Subcutaneous adipose tissue (tissue), 4 donors: Measurements from ENCODE around the gene MYBPHL. TPM values are rescaled to one million over a fixed set of nuclear protein-coding genes. Genes with fewer than 3 reads are reported as not detected.

Source experiments
- CTCF ChIP-seq: fragments of 450-650 bp; IDR thresholded peaks from one replicate; pipeline ENCODE4 v1.5.1; 2016; ENCODE audit warnings: low read depth, mild to moderate bottlenecking, control low read depth, antibody characterized with exemption, moderate library complexity
- total RNA-seq, 4 donors: library from RNA; depleted of rRNA; stranded (reverse); fragments of >200 nt; gene quantifications; one replicate each; pipeline ENCODE4 v1.1.0, GENCODE V29; 2016

MYBPHL gene
- total RNA-seq, 4 donors from 2014 or later = not detected

GRCh38 chr1:109307274-109308021, 637 bp upstream of the MYBPHL start:
- TF ChIP-seq CTCF = no peak

- no peak for TF ChIP-seq CTCF
These were observed 2.4 kb downstream of the MYBPHL start for GRCh38 chr1:109304226-109304920.

GRCh38 chr1:109301874-109302273, 4.9 kb downstream of the MYBPHL start:
- TF ChIP-seq CTCF = no peak

- no peak for TF ChIP-seq CTCF
These were observed 6.1 kb downstream of the MYBPHL start for GRCh38 chr1:109300650-109301151.

- no peak for TF ChIP-seq CTCF
These were observed 7.1 kb downstream of the MYBPHL start for GRCh38 chr1:109299558-109300343.

DNA sequence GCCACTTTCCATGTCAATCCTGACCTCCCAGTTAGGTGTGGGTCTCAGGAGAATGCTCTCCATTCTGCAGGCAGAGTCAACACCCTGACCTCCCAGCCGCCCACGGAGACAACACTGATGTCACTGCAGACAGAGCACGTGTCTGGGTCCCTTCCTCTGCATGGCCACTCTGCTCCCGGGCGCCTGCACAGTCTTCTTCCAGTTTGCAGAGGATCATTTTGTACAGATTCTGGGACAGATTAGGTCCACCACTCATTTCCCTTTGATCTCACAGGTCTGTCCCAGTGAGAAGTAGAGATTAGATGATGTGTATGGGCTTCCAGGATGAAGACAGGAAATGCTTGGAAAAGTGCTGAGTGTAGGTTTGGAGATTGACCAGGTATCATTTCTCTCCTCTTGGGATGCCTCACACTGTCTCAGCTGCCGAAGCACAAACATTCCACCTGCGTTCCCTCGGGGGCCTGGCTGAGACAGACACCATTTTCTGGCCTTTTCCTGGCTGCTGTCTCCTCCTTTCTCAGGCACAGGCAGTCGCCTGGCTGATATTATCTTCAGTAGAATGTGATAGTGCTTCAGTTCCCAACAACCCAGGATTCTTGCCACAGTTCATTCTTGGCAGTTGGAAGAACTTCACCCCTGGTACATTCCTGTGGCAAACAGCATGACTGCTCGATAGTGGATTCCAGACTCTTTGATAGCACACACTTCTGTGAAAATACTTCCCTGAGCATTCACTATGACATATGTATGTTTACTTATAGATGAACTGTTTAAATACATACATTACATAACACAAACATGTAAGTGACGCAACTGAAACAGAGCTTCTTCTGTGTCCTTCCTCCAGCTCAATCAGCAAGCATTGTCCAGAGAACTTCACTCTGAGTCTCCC, 7.9 kb downstream of the MYBPHL start:
- no peak for TF ChIP-seq CTCF
